ENCODE results near the gene WDR35.

The WDR35 gene

GRCh38 chr2:20034218-20034617 is 44.3 kb upstream of the WDR35 start:
- TF ChIP-seq TCF12 (IDR thresholded peaks at IDR 0.05; ENCODE audit: low read depth) (no peak), MAX (IDR thresholded peaks at IDR 0.05) (no peak), TAF1 (IDR thresholded peaks at IDR 0.05; ENCODE audit: low read depth) (no peak), REST (IDR thresholded peaks at IDR 0.05; ENCODE audit: low read depth) (no peak), RAD21 (IDR thresholded peaks at IDR 0.05; ENCODE audit: low read depth) (no peak), CEBPB (IDR thresholded peaks at IDR 0.05) (no peak), EGR1 (IDR thresholded peaks at IDR 0.05) (no peak), CREB1 (IDR thresholded peaks at IDR 0.05; ENCODE audit: low read depth) (no peak), ZBTB7A (IDR thresholded peaks at IDR 0.05; ENCODE audit: low read depth) (no peak), YY1 (IDR thresholded peaks at IDR 0.05; ENCODE audit: low read depth) (no peak), EP300 (IDR thresholded peaks at IDR 0.05; ENCODE audit: borderline replicate concordance) (no peak), USF1 (IDR thresholded peaks at IDR 0.05) (no peak), NFIC (IDR thresholded peaks at IDR 0.05) (no peak), TEAD4 (IDR thresholded peaks at IDR 0.05) (no peak), FOXM1 (IDR thresholded peaks at IDR 0.05; ENCODE audit: borderline replicate concordance, low read depth) (no peak)

- TF ChIP-seq CEBPB (IDR thresholded peaks at IDR 0.05): no peak
- no peak for TF ChIP-seq TEAD4 (IDR thresholded peaks at IDR 0.05)
Observed at GRCh38 chr2:20033322-20033721, 43.4 kb upstream of the WDR35 start.

- TF ChIP-seq MAX (IDR thresholded peaks at IDR 0.05): no peak
- TF ChIP-seq TAF1 (IDR thresholded peaks at IDR 0.05; ENCODE audit: low read depth): no peak
- no peak for TF ChIP-seq TEAD4 (IDR thresholded peaks at IDR 0.05)
- TF ChIP-seq RAD21 (IDR thresholded peaks at IDR 0.05; ENCODE audit: low read depth): no peak
Observed at GRCh38 chr2:20030224-20030623, 40.3 kb upstream of the WDR35 start.

GRCh38 chr2:20027705-20028434 is 38.0 kb upstream of the WDR35 start:
- TF ChIP-seq CREB1 (IDR thresholded peaks at IDR 0.05; ENCODE audit: low read depth): no peak
- TF ChIP-seq REST (IDR thresholded peaks at IDR 0.05; ENCODE audit: low read depth): no peak
- no peak for TF ChIP-seq YY1 (IDR thresholded peaks at IDR 0.05; ENCODE audit: low read depth)
- TF ChIP-seq ZBTB7A (IDR thresholded peaks at IDR 0.05; ENCODE audit: low read depth): no peak

GRCh38 chr2:20027260-20027677 is 37.4 kb upstream of the WDR35 start:
- no peak for TF ChIP-seq RAD21 (IDR thresholded peaks at IDR 0.05; ENCODE audit: low read depth)
- no peak for TF ChIP-seq CREB1 (IDR thresholded peaks at IDR 0.05; ENCODE audit: low read depth)
- no peak for TF ChIP-seq NFIC (IDR thresholded peaks at IDR 0.05)
- no peak for TF ChIP-seq FOXM1 (IDR thresholded peaks at IDR 0.05; ENCODE audit: borderline replicate concordance, low read depth)
- TF ChIP-seq REST (IDR thresholded peaks at IDR 0.05; ENCODE audit: low read depth): no peak
- no peak for TF ChIP-seq CEBPB (IDR thresholded peaks at IDR 0.05)
- no peak for TF ChIP-seq EP300 (IDR thresholded peaks at IDR 0.05; ENCODE audit: borderline replicate concordance)
- TF ChIP-seq USF1 (IDR thresholded peaks at IDR 0.05): no peak
- no peak for TF ChIP-seq ZBTB7A (IDR thresholded peaks at IDR 0.05; ENCODE audit: low read depth)
- no peak for TF ChIP-seq TCF12 (IDR thresholded peaks at IDR 0.05; ENCODE audit: low read depth)
- no peak for TF ChIP-seq EGR1 (IDR thresholded peaks at IDR 0.05)
- no peak for TF ChIP-seq TAF1 (IDR thresholded peaks at IDR 0.05; ENCODE audit: low read depth)
- no peak for TF ChIP-seq MAX (IDR thresholded peaks at IDR 0.05)
- no peak for TF ChIP-seq YY1 (IDR thresholded peaks at IDR 0.05; ENCODE audit: low read depth)

All from Ishikawa (cell line).